Nephron (organoid): ENCODE data around the gene KCNIP4.

Source experiments
- H3K27ac Mint-ChIP-seq, 3 experiments: 2 replicates each; pipeline ENCODE4 v1.8.0; 2020; ENCODE audit warnings: mixed read lengths in 3 of 3, mild to moderate bottlenecking in 2 of 3, moderate library complexity in 1 of 3
- H3K27me3 Mint-ChIP-seq: 2 replicates; pipeline ENCODE4 v1.8.0; 2021; ENCODE audit warnings: low read depth, mild to moderate bottlenecking, moderate library complexity, mixed read lengths
- H3K36me3 Mint-ChIP-seq: 2 replicates; pipeline ENCODE4 v1.8.0; 2020; ENCODE audit warnings: low read depth, mixed read lengths
- H3K4me1 Mint-ChIP-seq: 2 replicates; pipeline ENCODE4 v1.8.0; 2020; ENCODE audit warnings: mixed read lengths
- H3K4me3 Mint-ChIP-seq, 3 experiments: 2 replicates each; pipeline ENCODE4 v1.8.0; 2020; ENCODE audit warnings: mild to moderate bottlenecking in 3 of 3, mixed read lengths in 3 of 3, moderate library complexity in 2 of 3
- H3K9me3 Mint-ChIP-seq: 2 replicates; pipeline ENCODE4 v1.8.0; 2020; ENCODE audit warnings: mixed read lengths
- TF ChIP-seq, protein P1 (sequence below), 3 experiments: fragments of 200-600 bp; sonication (generic); IDR thresholded peaks; one replicate each; pipeline ENCODE4 v1.5.0; 2021; ENCODE audit warnings: antibody characterized with exemption in 3 of 3; ENCODE audit not compliant: unreplicated experiment in 3 of 3

KCNIP4 gene

DNA sequence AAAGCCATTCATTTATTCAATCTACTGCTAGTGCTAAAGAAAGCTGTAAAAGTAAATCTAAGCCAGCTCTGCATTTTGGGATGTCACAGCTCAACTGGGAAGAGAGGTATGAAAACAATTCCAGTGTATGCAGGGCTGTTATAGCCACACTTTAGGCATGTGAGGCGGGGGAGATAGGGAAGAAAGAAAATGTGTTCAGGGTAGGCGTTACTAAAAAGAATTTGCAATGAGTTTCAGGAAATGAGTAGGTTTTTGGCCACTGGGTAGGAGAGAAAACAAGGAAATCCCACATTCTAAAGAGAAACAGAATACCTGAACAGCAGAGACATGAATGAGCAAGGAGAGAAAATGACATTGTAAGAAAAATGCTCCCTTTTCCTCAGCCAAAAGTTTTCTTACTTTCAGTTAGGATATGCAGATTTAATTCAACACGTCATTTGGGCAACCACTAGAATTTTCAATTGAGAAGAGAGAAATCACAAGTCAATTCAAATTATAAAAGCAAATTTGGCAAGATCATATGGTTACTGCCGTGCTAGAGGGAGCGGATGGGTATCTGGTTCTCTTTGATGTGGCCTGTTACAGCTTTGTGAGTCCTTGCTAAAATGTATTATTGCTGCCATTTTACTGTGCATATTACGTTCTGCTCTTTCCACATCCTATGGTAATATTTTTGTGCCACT lies 226.3 kb downstream of the KCNIP4 start:
- peaks cover 4% of the 10 kb centered on the region for H3K27me3 Mint-ChIP-seq
- no peaks in the 10 kb centered on the region for H3K4me1 Mint-ChIP-seq
- H3K36me3 Mint-ChIP-seq: no peaks in the 10 kb centered on the region
- no peaks in the 10 kb centered on the region for H3K9me3 Mint-ChIP-seq
- H3K27ac Mint-ChIP-seq: no peak overlapping the region
- no peak overlapping the region for H3K4me3 Mint-ChIP-seq
- TF ChIP-seq, protein P1, sequence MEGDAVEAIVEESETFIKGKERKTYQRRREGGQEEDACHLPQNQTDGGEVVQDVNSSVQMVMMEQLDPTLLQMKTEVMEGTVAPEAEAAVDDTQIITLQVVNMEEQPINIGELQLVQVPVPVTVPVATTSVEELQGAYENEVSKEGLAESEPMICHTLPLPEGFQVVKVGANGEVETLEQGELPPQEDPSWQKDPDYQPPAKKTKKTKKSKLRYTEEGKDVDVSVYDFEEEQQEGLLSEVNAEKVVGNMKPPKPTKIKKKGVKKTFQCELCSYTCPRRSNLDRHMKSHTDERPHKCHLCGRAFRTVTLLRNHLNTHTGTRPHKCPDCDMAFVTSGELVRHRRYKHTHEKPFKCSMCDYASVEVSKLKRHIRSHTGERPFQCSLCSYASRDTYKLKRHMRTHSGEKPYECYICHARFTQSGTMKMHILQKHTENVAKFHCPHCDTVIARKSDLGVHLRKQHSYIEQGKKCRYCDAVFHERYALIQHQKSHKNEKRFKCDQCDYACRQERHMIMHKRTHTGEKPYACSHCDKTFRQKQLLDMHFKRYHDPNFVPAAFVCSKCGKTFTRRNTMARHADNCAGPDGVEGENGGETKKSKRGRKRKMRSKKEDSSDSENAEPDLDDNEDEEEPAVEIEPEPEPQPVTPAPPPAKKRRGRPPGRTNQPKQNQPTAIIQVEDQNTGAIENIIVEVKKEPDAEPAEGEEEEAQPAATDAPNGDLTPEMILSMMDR (IDR thresholded peaks at IDR 0.05; ENCODE audit: unreplicated experiment in 3 of 3): no peak

DNA sequence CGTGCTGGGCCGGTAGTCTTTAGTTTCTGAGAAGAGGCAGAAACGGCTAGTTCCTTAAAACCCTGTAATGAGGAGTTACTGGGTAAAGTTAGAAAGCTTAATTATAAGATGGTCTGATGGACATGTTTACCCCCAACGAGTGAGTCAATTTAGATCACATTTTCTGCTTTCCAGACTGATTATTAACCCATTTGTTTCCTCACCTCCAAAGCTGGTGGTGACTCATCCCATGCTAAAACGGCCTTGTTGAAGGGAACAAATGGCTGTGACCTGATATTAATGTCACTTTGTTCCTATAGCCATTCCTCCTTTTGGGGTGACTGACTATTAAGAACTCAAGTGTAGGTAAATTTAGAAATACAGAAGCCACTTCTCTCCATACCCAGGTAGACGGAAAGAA lies 232.0 kb downstream of the KCNIP4 start:
- no peak overlapping the region for H3K27ac Mint-ChIP-seq
- TF ChIP-seq, protein P1 (IDR thresholded peaks at IDR 0.05; ENCODE audit: unreplicated experiment in 3 of 3): no peak
- no peaks in the 10 kb centered on the region for H3K9me3 Mint-ChIP-seq
- H3K27me3 Mint-ChIP-seq: peaks cover 4% of the 10 kb centered on the region
- H3K4me1 Mint-ChIP-seq: no peaks in the 10 kb centered on the region
- H3K4me3 Mint-ChIP-seq: no peak overlapping the region
- no peaks in the 10 kb centered on the region for H3K36me3 Mint-ChIP-seq

DNA sequence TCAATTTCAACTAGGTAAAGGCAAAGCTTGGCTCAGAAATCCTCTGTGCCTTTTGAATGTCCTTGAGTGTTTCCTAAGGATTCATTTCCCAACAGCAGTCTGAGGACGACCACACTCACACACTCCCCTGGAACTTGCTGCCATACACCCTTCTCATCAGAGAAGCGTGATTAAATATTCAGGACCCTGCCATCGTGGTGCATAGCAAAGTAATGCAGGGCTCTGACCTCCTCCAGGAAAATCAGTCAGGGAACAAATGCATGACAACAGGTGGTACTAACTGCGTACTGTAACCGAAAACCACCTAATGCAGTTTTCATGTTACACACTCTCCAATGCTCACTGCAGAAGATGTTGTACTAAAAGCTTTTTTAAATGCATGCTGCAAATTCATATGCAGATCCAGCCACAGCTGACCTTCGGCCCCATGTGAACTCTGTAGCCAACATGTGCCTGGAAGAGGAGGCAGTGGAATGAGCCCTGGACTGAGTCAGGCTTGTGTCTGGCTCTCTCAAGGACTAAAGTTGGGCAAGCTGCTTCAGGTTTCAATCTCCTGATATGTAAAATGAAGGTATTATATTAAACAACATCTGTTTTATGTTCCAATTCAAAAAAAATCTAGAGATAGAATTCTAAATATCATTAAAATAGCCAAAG lies 238.3 kb downstream of the KCNIP4 start:
- Mint-ChIP-seq H3K27ac (peak overlapping the region in 1 of 3 experiments; percentile 15), H3K36me3 (no peaks in the 10 kb centered on the region), H3K4me1 (peaks cover 6% of the 10 kb centered on the region), H3K9me3 (no peaks in the 10 kb centered on the region), H3K4me3 (no peak overlapping the region), H3K27me3 (no peaks in the 10 kb centered on the region)
- TF ChIP-seq, protein P1 (IDR thresholded peaks at IDR 0.05; ENCODE audit: unreplicated experiment in 3 of 3): no peak

DNA sequence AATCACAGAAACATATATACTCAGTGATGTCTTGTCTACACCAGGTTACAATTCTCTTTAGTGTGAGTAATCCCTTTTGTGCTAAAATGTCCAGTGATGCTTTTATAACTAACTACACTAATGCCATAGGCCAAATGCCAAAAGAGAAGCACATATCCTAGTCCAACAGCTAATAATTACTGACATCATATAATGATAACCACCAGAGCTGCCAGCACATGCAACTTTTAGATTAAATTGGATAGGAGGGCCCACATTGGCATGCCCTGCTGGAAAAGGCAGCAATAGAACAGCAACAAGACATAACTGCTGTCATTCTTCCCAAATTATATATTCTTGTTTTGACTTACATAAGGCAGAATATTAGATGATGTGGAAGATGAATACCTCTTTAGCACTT lies 238.8 kb downstream of the KCNIP4 start:
- Mint-ChIP-seq H3K27me3 (no peaks in the 10 kb centered on the region), H3K4me3 (no peak overlapping the region)
- TF ChIP-seq, protein P1 (IDR thresholded peaks at IDR 0.05; ENCODE audit: unreplicated experiment in 3 of 3): no peak

DNA sequence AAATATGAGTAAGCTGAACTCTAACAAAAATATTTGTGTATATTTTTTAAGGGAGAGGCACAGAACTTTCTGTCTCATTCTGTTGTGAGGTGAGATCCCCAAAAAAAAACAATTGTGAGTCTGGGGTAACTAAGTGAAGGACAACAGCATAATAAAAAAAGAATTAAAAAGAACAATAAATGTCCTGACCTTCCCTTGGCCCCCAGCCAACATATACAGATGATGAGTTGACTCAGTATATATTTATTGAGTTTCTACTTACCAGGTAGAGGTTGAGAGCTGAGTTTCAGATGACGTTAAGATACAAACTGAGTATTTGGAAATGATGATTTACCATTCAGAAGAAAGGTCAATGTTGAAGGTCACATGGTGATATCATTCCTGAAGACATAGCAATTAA lies 239.5 kb downstream of the KCNIP4 start:
- Mint-ChIP-seq H3K27ac (no peak overlapping the region), H3K4me3 (no peak overlapping the region), H3K36me3 (no peaks in the 10 kb centered on the region), H3K4me1 (peaks cover 6% of the 10 kb centered on the region), H3K9me3 (no peaks in the 10 kb centered on the region), H3K27me3 (no peaks in the 10 kb centered on the region)
- TF ChIP-seq, protein P1 (IDR thresholded peaks at IDR 0.05; ENCODE audit: unreplicated experiment in 3 of 3): no peak

More for the DNA sequence above, 238.8 kb downstream of the KCNIP4 start:
- peaks cover 6% of the 10 kb centered on the region for H3K4me1 Mint-ChIP-seq
- no peaks in the 10 kb centered on the region for H3K36me3 Mint-ChIP-seq
- H3K9me3 Mint-ChIP-seq: no peaks in the 10 kb centered on the region
- H3K27ac Mint-ChIP-seq: no peak overlapping the region

DNA sequence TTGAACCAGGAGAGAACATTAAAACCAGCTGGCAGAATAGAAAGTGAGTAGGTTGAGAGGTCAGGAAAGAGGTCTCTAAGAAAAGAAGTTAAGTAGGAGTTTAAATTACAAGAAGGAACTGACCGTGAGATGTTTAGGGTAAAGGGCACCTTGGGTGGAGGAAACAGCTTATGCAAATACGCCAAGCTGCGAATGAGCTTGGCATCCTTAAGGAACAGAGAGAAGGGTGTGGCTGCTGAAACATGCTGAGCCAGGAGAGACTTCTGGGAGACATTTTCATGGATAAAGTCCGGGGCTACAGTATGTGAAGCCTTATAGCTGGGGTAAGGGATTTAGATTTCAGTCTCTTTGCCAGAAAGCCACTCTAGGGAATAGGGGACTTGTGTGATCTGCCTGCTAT lies 249.1 kb downstream of the KCNIP4 start:
- no peaks in the 10 kb centered on the region for H3K36me3 Mint-ChIP-seq
- no peak overlapping the region for H3K4me3 Mint-ChIP-seq
- H3K4me1 Mint-ChIP-seq: no peaks in the 10 kb centered on the region
- no peak overlapping the region for H3K27ac Mint-ChIP-seq
- peaks cover 6% of the 10 kb centered on the region for H3K27me3 Mint-ChIP-seq
- TF ChIP-seq, protein P1 (IDR thresholded peaks at IDR 0.05; ENCODE audit: unreplicated experiment in 3 of 3): no peak
- H3K9me3 Mint-ChIP-seq: no peaks in the 10 kb centered on the region
